CD4-positive, alpha-beta T cell treated with Interleukin-17A for 1 hour (primary cell): ENCODE data around the gene POLR1F.
A peak's percentile ranks its signal among the peaks of the same experiment; 100 is the strongest.
"Not testable (repeated sequence)": the region's sequence is repeated elsewhere in the genome, so short reads cannot be mapped to it uniquely, and the experiment has no call there.

Experiments used
- DNase-seq: peaks from one replicate; pipeline ENCODE4 v3.0.0-alpha.2; 2020

POLR1F gene

DNA sequence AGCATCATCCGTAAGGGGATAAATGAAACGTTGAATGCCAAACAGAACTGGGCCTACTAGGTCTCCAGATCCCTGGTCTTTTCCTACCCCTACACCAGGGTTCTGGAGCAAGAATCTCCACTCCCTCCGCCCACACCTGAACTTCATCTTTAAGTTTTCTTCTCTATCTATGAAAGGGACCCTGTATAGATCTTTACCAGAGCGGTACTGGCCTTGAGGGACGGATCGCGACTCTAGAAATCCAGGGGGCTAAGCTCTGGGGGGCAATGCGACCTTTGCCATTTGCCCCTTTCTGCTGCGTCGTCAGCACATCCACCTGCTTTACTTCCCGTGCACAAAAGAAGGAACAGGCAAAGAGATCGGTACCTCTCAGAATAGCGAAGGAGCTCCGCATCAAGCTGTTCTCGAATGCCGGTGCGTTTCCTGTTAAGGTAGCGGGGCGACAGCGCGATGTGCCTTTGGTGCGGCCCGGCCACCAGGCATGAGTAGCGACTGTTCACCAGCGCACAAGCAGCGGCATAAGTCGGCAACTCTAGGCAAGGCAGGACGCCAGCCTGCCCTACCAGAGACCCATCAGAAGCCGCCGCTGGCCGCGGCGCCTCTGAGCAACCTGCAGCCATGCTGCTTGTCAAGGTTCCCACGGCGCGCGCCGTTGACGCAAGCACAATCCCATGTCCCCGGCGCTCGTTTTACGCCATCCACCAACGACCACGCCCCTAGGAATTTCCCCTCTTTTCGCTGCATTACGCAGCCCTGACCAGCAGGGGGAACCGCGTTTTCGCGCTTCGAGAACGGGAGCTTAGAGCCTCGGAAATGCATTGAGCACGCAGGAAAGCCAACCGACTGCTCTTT lies at the start of gene POLR1F:
TSS of gene POLR1F (minus strand) at position 641 of the 852 bp plus-strand sequence. CDS start at position 620, 21 bp downstream.
- DNase-seq: peak; percentile 97

GRCh38 chr7:19754521-19755116 lies 45.8 kb upstream of the POLR1F start:
- peak; percentile 25 for DNase-seq

DNA sequence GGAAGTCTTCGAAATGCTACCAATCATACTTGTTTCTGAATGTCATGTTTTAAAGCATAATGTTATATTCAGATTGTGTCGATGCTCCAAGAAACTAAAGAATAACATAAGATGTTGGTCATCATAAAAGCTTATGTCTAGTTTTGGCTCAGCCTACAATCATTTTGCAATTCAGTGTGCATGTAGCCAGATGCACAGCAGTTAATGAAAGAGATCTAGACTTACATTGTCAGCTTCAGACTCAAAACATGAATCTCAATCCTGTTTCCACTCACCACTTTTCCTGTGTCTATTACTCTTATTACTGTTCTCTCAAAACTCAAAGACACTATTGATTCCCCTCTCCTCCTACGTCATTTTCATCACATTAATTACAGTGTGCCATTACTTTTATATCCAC lies 43.2 kb upstream of the POLR1F start:
- no peak for DNase-seq

- DNase-seq: no peak
These were observed 40.8 kb upstream of the POLR1F start for GRCh38 chr7:19749658-19750057.

DNA sequence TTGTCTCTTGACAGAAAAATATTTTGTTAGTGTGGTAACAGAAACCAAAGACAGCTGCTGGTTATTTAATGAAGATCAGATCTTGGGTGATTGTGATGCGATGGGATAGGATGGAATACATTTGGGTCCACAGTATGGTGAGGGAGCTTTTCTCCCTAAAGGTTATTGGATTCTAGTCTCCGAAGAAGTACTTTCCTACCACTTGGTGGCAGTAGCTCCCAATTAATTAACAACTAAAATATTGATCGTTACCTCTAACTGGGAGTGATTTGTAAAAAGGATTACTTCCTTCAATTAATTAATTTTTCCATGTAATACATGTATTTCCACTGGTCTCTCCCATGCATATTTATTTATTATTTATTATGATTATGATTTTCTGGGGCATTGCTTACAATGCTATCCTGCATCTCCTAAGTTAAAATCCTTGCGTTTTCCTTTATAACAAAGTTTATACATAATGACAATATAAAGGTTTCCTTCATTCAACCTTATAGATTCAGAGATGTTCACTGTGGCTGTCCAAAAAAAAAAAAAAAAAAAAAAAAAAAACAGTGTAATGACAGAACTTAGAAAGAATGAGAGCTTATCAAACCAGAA lies 39.0 kb upstream of the POLR1F start:
- peak; percentile 4 for DNase-seq

GRCh38 chr7:19744075-19744474 lies 35.2 kb upstream of the POLR1F start:
- no peak for DNase-seq

DNA sequence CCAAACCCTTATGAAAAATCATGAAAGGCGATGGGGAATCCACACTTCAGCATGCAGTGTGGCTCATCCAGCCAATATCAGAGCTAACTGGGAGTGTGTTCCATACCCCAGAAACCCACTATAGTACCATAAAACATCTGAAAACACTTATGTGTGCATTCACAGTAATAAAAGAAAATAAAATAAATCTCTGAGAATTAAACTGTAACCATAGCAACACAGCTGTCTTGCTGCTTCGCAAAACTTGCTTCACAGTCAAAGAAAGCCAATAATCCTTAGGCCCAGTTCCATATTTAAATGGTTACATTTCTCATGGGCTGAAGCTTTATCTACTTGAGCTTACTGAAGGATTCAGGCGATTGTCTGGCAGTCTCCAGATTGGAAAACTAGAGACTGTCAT lies 19.9 kb upstream of the POLR1F start:
- no peak for DNase-seq

GRCh38 chr7:19725770-19726169 lies 16.9 kb upstream of the POLR1F start:
- DNase-seq: no peak

- no peak for DNase-seq
These were observed 6.7 kb upstream of the POLR1F start for GRCh38 chr7:19715499-19715898.

DNA sequence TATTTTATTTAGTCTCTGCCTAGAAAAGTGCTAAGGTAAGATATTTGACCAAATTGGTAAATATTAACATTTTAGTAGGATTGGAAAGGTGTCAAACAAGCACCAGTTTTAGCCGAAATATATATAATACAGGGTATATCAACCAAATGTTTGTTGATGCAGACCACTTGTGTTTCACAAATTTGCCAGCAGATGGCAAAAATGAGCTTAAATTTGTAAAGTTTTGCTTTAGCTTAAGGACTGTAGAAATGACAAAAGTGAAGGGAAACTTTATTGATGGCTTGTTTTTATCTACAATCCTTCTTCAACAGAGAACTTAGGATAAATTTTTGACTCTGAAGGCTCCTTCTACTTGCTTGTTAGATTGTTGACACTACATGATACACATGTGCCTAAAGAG lies 4.8 kb upstream of the POLR1F start:
- DNase-seq: peak; percentile 71

- DNase-seq: no peak
These were observed 377 bp upstream of the POLR1F start for GRCh38 chr7:19709249-19709578.

DNA sequence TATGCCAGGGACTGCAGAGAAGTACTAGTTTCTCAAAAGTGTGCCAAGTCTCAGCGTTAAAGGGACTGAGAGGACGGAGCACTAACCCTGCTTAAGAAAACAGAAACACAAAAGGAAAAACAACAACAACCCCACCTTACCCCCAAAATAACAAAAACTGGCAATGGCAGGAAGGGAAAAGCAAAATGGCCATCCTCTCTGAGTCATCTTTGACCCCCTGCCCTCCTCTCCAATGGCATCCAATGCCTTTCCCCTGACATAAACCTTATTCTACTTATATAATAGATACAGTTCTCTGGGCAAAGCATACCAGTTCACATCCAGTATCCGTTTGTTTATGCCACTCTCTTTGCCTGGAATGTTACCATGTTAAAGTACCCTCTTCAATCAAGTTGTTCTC lies 1.6 kb downstream of the POLR1F start:
- no peak for DNase-seq

- no peak for DNase-seq
These were observed 3.2 kb downstream of the POLR1F start for GRCh38 chr7:19705663-19706062.

- no peak for DNase-seq
These were observed 7.4 kb downstream of the POLR1F start for GRCh38 chr7:19701471-19701870.

- no peak for DNase-seq
These were observed 7.9 kb downstream of the POLR1F start for GRCh38 chr7:19700936-19701335.

DNA sequence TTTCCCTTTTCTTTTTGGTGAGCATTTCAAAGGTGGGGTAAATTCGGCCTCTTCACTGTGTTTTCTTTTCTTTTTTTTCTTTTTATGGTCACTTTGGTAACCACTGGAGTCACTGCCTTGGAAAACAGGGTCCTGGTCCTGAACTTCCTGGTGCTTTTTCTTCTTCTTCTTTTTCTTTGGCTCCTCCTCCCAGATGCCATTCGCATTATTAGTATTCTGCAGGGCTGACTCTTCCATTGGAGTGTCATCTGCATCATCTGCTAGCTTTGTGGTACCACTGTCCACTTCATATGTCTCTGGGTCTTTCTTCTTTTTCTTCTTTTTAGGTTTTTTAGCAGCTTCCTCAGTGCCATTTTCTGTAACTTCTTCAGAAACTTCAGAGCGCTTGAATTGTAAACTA lies 10.5 kb downstream of the POLR1F start:
- no peak for DNase-seq

- DNase-seq: no peak
These were observed 11.9 kb downstream of the POLR1F start for GRCh38 chr7:19696926-19697325.

GRCh38 chr7:19692111-19692828 lies 16.6 kb downstream of the POLR1F start:
- DNase-seq: no peak

- no peak for DNase-seq
These were observed 18.1 kb downstream of the POLR1F start for GRCh38 chr7:19690736-19691135.

DNA sequence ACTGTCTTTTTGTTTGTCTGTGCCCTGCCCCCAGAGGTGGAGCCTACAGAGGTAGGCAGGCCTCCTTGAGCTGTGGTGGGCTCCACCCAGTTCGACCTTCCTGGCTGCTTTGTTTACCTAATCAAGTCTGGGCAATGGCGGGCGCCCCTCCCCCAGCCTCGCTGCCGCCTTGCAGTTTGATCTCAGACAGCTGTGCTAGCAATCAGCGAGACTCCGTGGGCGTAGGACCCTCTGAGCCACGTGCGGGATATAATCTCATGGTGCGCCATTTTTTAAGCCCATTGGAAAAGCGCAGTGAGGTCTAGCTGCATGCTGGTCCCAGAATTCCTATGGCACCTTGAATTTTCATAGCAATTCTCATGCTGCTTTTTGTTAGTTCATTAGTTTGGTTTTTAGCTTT lies 19.7 kb downstream of the POLR1F start:
- DNase-seq: not testable (repeated sequence)

DNA sequence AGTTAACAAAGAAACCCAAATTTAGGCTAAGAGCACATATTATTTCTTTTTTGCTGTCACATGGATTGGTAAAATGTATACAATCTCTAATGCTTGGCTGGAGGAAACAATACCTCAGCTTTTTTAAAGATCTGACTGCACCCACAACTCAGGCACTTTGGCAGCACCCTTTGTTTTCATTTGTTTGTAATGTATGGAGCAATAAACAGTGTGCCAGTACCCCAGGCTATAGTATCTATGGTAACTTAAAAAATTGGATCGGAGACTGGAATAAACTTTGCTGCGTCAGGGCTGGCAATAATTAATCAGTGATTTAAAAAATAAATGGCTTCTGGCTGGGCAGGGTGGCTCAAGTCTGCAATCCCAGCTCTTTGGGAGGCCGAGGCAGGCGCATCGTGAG lies 27.2 kb downstream of the POLR1F start:
- no peak for DNase-seq

- no peak for DNase-seq
These were observed 31.7 kb downstream of the POLR1F start for GRCh38 chr7:19677180-19677579.

GRCh38 chr7:19675816-19676215 lies 33.0 kb downstream of the POLR1F start:
- DNase-seq: no peak
